Fibroblast of lung (primary cell): ENCODE measurements around the gene HAND2. TPM values are rescaled to one million over a fixed set of nuclear protein-coding genes. Genes with fewer than 3 reads are reported as not detected.

ENCODE experiments used
- DNase-seq, 2 donors: peaks; one replicate each; pipeline versions ENCODE4 v3.0.0 to v3.0.0-alpha.2; 2010; ENCODE audit warnings: low read depth in 2 of 2
- H2AFZ ChIP-seq: 2 replicates; pipeline ENCODE4 v1.5.1; 2012; ENCODE audit warnings: low read length, control low read depth, inconsistent platforms
- H3K27ac ChIP-seq: 2 replicates; pipeline ENCODE4 v1.5.1; 2011; ENCODE audit warnings: low read length, control low read depth; ENCODE audit not compliant: insufficient read depth
- H3K27me3 ChIP-seq: 2 replicates; pipeline ENCODE4 v1.5.1; 2011; ENCODE audit warnings: mild to moderate bottlenecking, low read length; ENCODE audit not compliant: control insufficient read depth, insufficient read depth
- H3K36me3 ChIP-seq: 2 replicates; pipeline ENCODE4 v1.5.1; 2011; ENCODE audit warnings: low read length; ENCODE audit not compliant: control insufficient read depth, insufficient read depth
- H3K4me1 ChIP-seq: 2 replicates; pipeline ENCODE4 v1.5.1; 2011; ENCODE audit warnings: low read length; ENCODE audit not compliant: control insufficient read depth, insufficient read depth; ENCODE audit errors: extremely low read depth
- H3K4me2 ChIP-seq: 2 replicates; pipeline ENCODE4 v1.5.1; 2011; ENCODE audit warnings: low read length, control low read depth; ENCODE audit not compliant: insufficient read depth; ENCODE audit errors: extremely low read depth
- H3K4me3 ChIP-seq, 4 experiments: fragments of 200-600 bp in 1 of 4; sonication (generic) in 1 of 4; replicated peaks in 1 of 4; 2 replicates each; pipeline ENCODE4 v1.5.1; 2011 to 2016; ENCODE audit warnings: low read length in 4 of 4, low read depth in 3 of 4, mild to moderate bottlenecking in 3 of 4, control low read depth in 2 of 4, inconsistent platforms in 1 of 4, mixed read lengths in 1 of 4; ENCODE audit not compliant: insufficient read depth in 1 of 4; ENCODE audit errors: control extremely low read depth in 1 of 4
- H3K79me2 ChIP-seq: 2 replicates; pipeline ENCODE4 v1.5.1; 2012; ENCODE audit warnings: mild to moderate bottlenecking, low read length, inconsistent platforms; ENCODE audit not compliant: control insufficient read depth, insufficient read depth
- H3K9ac ChIP-seq: 2 replicates; pipeline ENCODE4 v1.5.1; 2011; ENCODE audit warnings: mild to moderate bottlenecking, low read length, control low read depth; ENCODE audit not compliant: insufficient read depth
- H3K9me3 ChIP-seq: 2 replicates; pipeline ENCODE4 v1.5.1; 2012; ENCODE audit warnings: low read depth, low read length; ENCODE audit not compliant: control insufficient read depth, insufficient read depth
- H4K20me1 ChIP-seq: 2 replicates; pipeline ENCODE4 v1.5.1; 2011; ENCODE audit warnings: low read length; ENCODE audit not compliant: control insufficient read depth, insufficient read depth; ENCODE audit errors: extremely low read depth
- CTCF ChIP-seq, 2 donors: IDR thresholded peaks in 1 of 2; conservative IDR thresholded peaks in 1 of 2; 1 replicate in 1 of 2; 2 replicates in 1 of 2; pipeline ENCODE4 v1.5.1; 2011 to 2012; ENCODE audit warnings: low read length in 2 of 2, control low read depth in 1 of 2, inconsistent platforms in 1 of 2, low read depth in 1 of 2, mild to moderate bottlenecking in 1 of 2
- EZH2 ChIP-seq: IDR thresholded peaks from 2 replicates; pipeline ENCODE4 v1.5.1; 2012; ENCODE audit warnings: low read length, control low read depth, mild to moderate bottlenecking; ENCODE audit errors: missing control alignments
- polyA plus RNA-seq, 2 donors: library from polyadenylated mRNA; depleted of rRNA in 1 of 2; stranded (reverse) in 1 of 2; unstranded in 1 of 2; fragments of >200 nt; gene quantifications; 2 replicates each; pipeline ENCODE4 v1.2.1, GENCODE V29; 2011 to 2012; ENCODE audit warnings: missing spikeins in 1 of 2
- total RNA-seq: library from RNA; depleted of rRNA; stranded (reverse); fragments of >200 nt; gene quantifications from 2 replicates; pipeline ENCODE4 v1.2.1, GENCODE V29; 2014

The HAND2 gene
- total and polyA plus RNA-seq, 2 donors (not counting 1 experiment from before 2014, with no cell fraction given): under 0.01 to 0.51 TPM

- no peaks in the 10 kb centered on the region for H3K79me2 ChIP-seq
- no peak for DNase-seq
Measured at GRCh38 chr4:173572493-173573129, 42.6 kb upstream of the HAND2 start.

GRCh38 chr4:173571620-173572019 lies 41.6 kb upstream of the HAND2 start:
- DNase-seq: no peak
- no peaks in the 10 kb centered on the region for H3K27me3 ChIP-seq
- no peak overlapping the region for H3K27ac ChIP-seq
- no peaks in the 10 kb centered on the region for H3K36me3 ChIP-seq
- no peaks in the 10 kb centered on the region for H3K4me1 ChIP-seq
- H2AFZ ChIP-seq: no peak overlapping the region
- H4K20me1 ChIP-seq: no peaks in the 10 kb centered on the region
- H3K9me3 ChIP-seq: no peaks in the 10 kb centered on the region
- no peak for TF ChIP-seq CTCF (conservative IDR thresholded peaks at IDR 0.05 in 1 of 2, IDR thresholded peaks at IDR 0.05 in 1 of 2; ENCODE audit: low read depth in 1 of 2, low read length in 2 of 2)
- TF ChIP-seq EZH2: no peak
- no peak overlapping the region for H3K9ac ChIP-seq
- no peak overlapping the region for H3K4me3 ChIP-seq
- no peak overlapping the region for H3K4me2 ChIP-seq
- no peaks in the 10 kb centered on the region for H3K79me2 ChIP-seq

More at GRCh38 chr4:173572493-173573129, 42.6 kb upstream of the HAND2 start:
- TF ChIP-seq EZH2 (no peak), CTCF (conservative IDR thresholded peaks at IDR 0.05 in 1 of 2, IDR thresholded peaks at IDR 0.05 in 1 of 2; ENCODE audit: low read depth in 1 of 2, low read length in 2 of 2) (no peak)
- Histone ChIP-seq H3K36me3 (no peaks in the 10 kb centered on the region), H3K9me3 (no peaks in the 10 kb centered on the region), H4K20me1 (no peaks in the 10 kb centered on the region), H3K27ac (no peak overlapping the region), H3K4me2 (no peak overlapping the region), H3K4me3 (no peak overlapping the region), H3K4me1 (no peaks in the 10 kb centered on the region), H3K27me3 (no peaks in the 10 kb centered on the region), H2AFZ (no peak overlapping the region), H3K9ac (no peak overlapping the region)

- no peaks in the 10 kb centered on the region for H3K79me2 ChIP-seq
Measured at GRCh38 chr4:173565281-173565680, 35.3 kb upstream of the HAND2 start.

More at GRCh38 chr4:173565281-173565680, 35.3 kb upstream of the HAND2 start:
- no peaks in the 10 kb centered on the region for H4K20me1 ChIP-seq
- H3K9ac ChIP-seq: no peak overlapping the region
- no peak overlapping the region for H3K4me2 ChIP-seq
- H3K27me3 ChIP-seq: no peaks in the 10 kb centered on the region
- no peak overlapping the region for H3K27ac ChIP-seq
- H2AFZ ChIP-seq: no peak overlapping the region
- H3K4me3 ChIP-seq: no peak overlapping the region
- no peak for DNase-seq
- no peaks in the 10 kb centered on the region for H3K4me1 ChIP-seq
- TF ChIP-seq EZH2: no peak
- no peak for TF ChIP-seq CTCF (conservative IDR thresholded peaks at IDR 0.05 in 1 of 2, IDR thresholded peaks at IDR 0.05 in 1 of 2; ENCODE audit: low read depth in 1 of 2, low read length in 2 of 2)
- H3K36me3 ChIP-seq: no peaks in the 10 kb centered on the region
- H3K9me3 ChIP-seq: no peaks in the 10 kb centered on the region
